ENCODE measurements around the gene TTYH3.

TTYH3 gene

GRCh38 chr7:2617325-2617905 lies 14.4 kb upstream of the TTYH3 start:
- peak; percentile 94 for DNase-seq

DNA sequence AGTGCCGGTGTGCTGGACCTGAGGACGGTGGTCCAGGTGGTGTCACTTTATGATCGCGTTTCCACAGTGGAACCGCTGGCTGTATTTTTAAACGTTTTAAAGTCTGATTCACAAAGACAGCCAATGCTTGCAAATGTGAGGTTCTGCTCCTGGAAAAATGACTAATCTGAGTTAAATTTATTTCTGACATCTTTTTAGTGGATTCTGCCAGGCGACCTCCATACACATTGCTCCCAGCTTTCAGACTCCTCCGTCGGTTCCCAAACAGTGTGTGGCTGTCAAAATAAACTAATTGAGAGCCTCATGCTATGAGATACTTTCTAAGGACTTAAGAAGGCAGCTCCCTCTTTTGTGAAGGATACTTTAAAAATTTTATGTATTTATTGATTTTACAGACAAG lies 12.7 kb upstream of the TTYH3 start:
- DNase-seq: no peak

DNA sequence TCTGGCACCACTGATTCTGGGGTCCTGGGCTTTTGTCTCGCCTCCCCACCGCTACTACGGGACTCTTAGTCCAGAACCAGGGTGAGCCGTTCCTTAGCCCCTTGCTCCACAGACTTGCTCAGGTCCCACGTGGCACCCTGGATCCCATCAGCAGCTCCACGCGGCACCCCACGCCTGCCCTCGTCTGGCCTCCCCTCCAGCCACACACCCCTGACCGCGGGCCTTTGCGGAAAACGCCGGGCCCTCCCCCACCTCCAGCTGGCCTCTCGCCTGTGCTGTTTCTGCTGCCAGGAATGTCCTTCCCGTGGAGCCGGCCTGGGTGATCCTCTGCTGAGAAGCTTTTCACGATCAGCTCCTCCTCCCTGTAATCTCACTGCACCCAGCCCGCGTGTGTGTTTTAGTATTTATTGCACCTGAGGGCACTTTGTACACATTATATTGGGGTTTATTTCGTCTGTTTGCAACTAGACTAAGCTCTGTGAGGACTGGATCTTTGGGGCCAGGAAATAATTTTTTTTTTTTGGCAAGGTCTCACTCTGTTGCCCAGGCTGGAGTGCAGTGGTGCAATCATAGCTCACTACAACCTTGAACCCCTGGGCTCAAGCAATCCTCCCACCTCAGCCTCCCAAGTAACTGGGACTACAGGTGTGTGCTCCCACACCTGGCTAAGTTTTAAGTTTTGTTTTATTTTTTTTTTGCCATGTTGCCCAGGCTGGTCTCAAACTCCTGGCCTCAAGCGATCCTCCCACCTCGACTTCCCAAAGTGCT lies 10.5 kb upstream of the TTYH3 start:
- DNase-seq: peak; percentile 62

DNA sequence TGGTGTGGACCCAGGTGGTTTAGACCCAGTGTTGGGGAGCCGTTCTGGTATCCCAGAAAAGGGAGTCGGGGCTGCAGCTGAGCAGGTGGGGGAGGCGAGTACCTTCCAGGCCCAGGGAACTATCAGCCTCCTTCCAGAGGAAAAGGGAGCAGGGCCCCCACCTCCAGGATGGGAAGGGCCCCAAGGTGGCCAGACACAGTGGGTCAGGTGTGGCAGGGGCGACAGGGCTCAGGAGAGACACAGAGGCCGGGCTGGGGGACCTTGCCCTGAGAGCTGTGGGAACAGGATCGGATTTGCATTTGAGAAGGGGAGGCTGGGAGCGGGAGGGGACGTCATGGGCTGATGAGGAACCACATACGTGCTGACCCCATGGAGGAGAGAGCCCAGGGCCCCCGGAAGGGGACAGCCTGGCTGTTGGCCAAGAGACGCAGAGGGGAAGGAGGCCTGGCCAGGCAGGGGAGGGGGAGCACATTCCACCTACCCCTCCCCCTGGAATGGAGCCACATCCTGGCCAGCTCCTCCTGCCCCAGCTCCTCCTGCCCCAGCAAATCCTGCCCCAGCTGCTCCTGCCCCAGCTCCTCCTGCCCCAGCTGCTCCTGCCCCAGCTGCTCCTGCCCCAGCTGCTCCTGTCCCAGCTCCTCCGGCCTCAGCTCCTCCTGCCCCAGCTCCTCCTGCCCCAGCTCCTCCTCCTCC lies 9.7 kb upstream of the TTYH3 start:
- peak; percentile 36 for DNase-seq

- DNase-seq: no peak
These were observed 8.7 kb upstream of the TTYH3 start for GRCh38 chr7:2622869-2623697.

GRCh38 chr7:2623698-2624014 lies 8.1 kb upstream of the TTYH3 start:
- DNase-seq: no peak

DNA sequence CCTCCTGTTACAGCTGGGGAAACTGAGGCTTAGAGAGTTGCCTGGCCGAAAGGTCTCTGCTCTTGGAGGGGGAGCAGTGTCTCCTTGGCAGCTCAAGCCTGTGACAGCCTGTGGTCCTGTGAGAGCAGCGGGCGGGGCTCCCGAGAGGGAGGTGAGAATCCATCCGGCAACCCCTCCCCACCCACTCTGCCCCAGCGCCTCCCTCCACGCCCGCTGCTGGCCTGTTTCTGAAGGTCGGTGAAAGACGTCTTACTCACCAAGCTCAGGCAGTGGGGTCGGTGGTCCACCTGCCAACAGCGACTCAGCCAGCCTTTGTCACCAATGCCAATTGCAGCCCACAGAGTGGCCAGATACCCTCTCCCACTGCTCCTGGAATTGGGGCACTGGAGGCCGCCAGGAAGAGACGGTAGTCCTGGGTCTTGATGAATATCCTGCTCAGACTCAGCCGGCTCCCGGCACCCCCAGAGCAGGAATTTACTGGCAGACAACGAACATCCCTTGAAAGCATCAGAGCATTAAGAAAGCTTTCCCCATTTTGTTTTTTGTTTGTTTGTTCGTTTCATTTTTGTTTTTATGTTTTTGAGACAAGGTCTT lies 7.4 kb upstream of the TTYH3 start:
- no peak for DNase-seq

DNA sequence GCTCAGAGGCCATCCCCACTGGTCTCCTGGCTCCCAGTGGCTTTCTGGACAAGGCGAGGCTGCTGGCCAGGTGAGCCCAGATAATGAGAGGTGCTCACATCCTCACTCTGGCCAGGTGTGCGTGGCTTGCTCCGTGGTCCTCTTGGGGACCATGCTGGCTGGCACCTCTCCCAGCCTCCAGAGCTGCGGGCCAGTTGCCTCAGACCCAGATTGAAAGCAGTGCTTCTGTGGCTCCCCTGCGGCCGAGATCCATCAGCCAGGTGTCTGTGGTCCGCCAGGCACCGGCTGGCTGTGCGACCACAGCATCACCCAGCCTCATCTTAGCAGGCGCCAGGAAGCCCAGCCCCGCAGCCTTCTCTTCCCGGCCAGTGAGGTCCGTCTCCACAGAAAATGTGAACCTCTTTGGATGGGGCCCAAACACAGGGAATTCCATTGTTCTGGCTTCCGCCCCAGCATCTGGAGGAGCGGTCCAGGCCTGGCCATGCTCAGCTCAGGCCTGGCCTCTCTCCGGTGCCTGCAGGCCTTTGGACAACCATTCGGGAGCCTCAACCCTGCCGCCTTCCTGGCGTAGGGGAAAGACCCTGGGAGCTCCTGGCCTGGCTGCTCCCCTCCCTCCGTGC lies 5.2 kb upstream of the TTYH3 start:
- no peak for DNase-seq

DNA sequence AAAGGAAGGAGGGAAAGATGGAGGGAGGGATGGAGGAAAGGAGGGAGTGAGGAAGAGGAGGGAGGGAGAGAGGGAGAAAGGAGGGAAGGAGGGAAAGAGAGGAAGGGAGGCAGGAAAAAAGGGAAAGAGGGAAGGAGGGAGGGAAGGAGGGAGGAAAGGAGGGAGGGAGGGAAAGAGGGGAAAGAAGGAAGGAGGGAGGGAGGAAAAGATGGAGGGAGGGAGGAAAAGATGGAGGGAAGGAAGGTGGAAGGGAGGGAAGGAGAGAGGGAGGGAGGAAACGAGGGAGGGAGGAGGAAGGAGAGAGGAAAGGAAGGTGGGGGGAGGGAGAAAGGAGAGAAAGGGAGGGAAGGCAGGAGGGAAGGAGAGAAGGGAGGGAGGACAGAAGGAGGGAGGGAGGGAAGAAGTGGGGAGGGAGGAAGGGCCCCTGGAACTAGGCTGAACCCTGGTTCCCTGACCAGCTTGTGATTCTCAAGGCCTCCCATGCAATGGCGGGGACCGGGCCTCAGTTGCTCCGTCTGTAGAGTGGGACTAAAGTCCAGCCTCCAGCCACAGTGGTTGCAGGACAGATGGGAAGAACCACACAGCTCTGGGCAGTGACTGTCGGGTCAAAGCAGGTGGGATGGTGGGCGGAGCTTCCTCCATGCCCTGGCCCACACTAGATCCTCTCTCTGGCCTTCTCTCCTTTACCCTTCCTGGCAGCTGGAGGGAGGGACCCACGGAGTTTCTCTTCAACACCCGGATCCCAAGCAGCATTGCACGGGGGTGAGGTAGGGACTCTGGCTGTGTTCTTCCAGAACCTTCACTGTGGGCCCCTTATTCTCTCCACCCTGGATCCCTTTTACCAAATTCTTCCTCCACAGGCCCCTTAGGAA lies 4.3 kb upstream of the TTYH3 start:
- no peak for DNase-seq

- DNase-seq: no peak
These were observed 3.7 kb upstream of the TTYH3 start for GRCh38 chr7:2628130-2628482.

DNA sequence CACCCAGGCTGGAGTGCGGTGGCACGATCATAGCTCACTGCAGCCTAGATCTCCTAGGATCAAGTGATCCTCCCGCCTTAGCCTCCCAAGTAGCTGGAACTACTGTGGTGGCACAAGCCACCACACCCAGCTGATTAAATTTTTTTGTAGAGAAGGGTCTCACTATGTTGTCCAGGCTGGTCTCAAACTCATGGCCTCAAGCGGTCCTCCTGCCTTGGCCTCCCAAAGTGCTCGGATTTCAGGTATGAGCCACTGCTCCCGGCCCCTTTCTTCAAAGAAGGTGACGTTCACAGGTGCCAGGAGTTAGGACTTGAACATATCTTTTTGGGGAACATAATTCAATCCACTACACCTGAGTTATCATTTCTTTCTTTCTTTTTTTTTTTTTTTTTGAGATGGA lies 2.9 kb upstream of the TTYH3 start:
- no peak for DNase-seq

GRCh38 chr7:2629746-2630681 lies 1.8 kb upstream of the TTYH3 start:
- DNase-seq: no peak

- peak; percentile 73 for DNase-seq
These were observed 1.1 kb downstream of the TTYH3 start for GRCh38 chr7:2632733-2633537.

- no peak for DNase-seq
These were observed 1.9 kb downstream of the TTYH3 start for GRCh38 chr7:2633538-2634266.

DNA sequence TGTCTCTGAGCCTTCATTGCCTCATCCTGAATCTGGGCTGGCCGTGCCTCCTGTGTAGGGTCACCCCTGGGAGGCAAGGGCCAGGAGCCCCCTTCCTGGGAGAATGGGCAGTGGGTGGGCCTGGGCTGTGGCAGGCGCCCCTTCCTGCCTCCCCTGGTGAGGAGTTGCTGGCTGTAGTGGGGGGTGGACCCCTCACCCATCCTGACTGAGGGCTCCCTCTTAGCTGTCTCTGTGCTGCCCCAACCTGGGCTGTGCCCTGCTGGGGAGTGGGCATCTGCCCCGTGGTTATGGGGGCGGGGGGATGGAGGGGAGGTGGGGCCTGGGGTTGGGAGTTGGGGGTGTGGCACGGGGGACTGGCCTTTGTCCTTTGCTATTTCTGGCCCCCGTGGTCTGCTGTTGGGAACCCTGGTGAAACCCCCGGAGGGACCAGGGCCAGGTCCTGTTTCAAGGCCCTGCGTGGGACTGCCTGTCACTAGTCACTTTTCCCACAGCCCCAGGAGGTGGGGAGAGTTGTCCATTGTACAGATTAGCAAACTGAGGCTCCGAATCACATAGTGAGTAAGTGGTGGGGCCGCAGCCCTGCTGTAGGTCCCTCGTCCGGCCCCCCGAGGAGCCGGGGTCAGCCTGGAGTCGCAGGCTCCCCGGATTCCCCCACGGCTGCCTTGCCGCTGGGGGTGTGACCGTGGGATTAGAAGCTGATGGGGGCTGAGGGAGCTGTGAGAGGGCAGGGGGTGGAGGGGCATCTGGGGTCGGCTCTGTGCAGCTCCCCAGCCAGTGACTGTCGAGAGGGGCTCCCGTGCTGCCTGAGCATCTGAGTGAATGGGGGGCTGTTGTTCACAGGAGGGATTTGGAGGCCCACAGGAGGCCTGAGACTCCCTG lies 2.7 kb downstream of the TTYH3 start:
- DNase-seq: no peak

GRCh38 chr7:2635148-2635668 lies 3.4 kb downstream of the TTYH3 start:
- no peak for DNase-seq
